GM19025 (cell line): Measurements from ENCODE around the gene PINK1.

Experiments used
- ATAC-seq: cut with Tn5 transposase; IDR thresholded peaks from one replicate; pipeline ENCODE4 v1.9.1; 2021; ENCODE audit warnings: mild to moderate bottlenecking, low read depth, moderate library complexity; ENCODE audit not compliant: unreplicated experiment

The PINK1 gene

DNA sequence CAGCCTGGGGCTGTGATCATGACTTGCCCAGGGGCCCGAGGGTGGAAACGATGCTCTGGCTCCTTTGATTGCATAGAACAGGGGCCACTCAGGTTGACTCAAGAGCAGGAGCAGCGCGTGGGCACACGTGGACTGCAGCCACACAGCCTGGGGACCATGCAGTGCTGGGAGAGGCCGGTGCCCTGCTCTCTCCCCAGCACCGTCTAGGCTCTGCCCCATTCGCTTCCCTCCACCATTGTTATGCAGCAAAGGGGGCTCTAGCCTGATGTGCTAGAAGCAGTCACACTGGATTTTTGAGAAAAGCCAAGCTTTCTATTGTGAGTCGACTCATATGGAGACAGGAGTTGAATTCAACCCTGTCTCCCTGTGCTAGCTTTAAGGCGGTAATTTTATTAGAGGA is 8.7 kb downstream of the PINK1 start:
- no peak for ATAC-seq

DNA sequence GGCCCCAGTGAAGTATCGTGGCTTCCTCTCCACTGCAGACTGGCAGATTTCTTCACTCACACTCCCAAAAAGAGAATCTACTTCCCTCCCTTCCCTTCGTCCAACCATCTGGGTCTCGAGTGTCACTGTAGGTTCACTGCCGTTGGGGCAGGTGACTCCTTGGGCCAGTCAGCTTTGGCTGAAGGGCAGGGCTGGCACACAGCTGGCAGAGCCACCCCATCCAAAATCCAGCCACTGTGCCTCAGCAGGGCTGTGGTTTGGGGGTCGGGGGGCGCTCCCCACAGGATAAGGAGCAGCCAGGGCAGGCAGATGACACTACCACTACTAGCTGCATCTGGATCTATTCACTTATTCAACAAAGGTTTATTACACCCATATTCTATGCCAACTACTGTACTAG is 9.8 kb downstream of the PINK1 start:
- no peak for ATAC-seq

DNA sequence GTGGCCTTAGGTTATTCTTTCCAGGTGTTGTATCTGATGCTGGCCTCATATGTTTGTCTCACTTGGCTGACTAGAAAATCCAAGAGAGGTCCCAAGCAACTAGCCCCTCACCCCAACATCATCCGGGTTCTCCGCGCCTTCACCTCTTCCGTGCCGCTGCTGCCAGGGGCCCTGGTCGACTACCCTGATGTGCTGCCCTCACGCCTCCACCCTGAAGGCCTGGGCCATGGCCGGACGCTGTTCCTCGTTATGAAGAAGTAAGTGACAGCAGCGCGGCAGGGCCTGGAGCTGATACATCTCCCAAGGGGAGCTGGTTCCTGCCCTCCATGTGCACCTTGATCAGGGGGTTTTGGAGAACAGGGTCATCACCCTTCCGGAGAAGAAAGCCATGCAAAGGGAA is 11.2 kb downstream of the PINK1 start:
- no peak for ATAC-seq

DNA sequence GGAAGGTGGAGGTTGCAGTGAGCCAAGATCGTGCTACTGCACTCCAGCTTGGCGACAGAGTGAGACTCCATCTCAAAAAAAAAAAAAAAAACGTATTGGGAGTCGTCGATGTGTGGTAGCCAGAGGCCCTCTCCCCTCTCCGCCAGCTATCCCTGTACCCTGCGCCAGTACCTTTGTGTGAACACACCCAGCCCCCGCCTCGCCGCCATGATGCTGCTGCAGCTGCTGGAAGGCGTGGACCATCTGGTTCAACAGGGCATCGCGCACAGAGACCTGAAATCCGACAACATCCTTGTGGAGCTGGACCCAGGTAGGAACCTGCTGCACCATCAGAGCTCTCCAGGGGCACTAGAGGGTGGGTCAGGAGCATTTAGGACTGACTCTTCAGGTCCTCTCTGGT is 12.2 kb downstream of the PINK1 start:
- ATAC-seq: no peak

DNA sequence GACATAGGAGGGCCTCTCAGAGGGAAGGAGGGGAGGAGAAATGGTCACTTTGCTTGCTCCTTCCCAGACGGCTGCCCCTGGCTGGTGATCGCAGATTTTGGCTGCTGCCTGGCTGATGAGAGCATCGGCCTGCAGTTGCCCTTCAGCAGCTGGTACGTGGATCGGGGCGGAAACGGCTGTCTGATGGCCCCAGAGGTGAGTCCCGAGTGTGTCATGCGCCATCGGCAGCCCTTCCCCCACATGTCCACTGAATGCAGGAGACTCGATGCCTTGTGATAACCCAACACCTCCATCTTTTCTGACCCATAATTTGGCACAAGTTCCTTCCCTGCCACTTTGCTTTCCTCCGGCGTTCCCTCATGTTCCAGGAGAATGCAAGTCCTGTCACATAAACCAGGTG is 15.2 kb downstream of the PINK1 start:
- ATAC-seq: no peak

DNA sequence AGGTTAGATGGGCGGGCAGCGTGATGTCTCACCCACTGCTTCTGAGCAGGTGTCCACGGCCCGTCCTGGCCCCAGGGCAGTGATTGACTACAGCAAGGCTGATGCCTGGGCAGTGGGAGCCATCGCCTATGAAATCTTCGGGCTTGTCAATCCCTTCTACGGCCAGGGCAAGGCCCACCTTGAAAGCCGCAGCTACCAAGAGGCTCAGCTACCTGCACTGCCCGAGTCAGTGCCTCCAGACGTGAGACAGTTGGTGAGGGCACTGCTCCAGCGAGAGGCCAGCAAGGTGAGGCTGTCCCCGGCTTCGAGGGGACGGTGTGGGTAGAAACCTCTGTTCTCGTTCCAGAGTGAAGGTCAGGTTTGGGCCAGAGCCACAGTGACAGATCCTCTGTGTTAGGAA is 15.7 kb downstream of the PINK1 start:
- ATAC-seq: no peak

DNA sequence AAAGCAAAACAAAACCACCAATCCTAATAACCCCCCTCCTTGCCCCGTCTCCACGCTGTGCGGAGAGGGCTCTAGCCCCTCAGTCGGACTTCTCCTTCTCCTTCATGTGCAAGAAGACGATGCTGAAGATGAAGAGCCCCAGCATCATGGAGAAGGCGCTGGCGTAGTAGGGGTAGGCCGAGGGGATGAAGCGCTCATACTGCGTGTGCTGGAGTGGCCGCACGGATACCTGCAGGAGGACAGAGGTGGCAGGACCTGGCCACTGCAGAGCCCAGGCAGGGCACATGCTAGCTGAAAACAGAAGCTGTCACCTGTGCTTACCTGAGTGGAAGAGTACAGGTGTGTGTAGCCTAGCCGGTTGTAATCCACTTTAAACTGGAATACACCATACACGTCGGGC is 19.0 kb downstream of the PINK1 start:
- no peak for ATAC-seq

DNA sequence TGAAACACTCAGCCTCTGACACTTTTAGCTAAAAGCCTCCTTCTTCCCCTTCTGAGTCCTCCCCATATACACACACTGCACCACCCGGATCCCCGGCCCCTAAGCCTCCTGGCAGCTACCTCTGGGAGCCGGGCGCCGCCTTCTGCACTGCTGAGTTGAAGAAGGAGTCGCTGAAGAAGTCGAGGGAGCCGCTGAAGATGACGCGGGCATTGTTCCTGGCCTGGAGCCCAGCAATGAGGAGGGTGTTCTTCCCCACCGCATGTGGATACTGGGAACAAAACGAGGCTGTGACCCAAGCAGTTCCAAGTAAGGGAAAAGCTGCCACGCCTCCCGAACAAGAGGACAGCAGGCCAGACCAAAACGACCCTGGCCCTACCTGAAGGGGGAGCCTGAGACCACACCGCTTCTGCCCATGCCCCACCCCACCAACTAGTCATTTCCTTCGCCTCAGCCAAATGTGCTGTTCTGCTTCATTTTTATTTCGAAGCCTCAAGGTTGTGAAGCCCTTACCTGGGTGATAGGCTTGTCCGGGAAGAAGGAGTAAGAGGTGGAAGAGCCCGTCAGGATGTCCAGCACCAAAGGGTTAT is 20.9 kb downstream of the PINK1 start:
- no peak for ATAC-seq

DNA sequence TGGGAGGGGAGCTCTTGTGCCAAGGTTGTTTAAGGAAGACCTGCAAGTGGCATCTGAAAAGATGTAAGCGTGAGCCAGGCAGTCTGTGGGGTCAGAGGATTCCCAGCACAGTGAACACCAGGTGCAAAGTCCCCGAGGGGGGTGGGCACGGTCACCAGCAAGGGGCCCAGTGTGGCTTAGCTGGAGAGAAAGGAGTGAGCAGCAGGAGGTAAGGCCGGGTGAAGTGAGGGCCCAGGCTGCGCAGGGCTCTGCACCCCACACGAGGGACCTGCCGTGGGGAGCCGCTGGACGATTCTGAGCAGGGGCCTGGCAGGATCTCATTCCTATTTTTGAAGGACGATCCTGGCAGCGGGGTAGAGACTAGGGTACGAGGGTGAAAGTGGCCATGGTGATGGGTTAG is 23.8 kb downstream of the PINK1 start:
- ATAC-seq: no peak

DNA sequence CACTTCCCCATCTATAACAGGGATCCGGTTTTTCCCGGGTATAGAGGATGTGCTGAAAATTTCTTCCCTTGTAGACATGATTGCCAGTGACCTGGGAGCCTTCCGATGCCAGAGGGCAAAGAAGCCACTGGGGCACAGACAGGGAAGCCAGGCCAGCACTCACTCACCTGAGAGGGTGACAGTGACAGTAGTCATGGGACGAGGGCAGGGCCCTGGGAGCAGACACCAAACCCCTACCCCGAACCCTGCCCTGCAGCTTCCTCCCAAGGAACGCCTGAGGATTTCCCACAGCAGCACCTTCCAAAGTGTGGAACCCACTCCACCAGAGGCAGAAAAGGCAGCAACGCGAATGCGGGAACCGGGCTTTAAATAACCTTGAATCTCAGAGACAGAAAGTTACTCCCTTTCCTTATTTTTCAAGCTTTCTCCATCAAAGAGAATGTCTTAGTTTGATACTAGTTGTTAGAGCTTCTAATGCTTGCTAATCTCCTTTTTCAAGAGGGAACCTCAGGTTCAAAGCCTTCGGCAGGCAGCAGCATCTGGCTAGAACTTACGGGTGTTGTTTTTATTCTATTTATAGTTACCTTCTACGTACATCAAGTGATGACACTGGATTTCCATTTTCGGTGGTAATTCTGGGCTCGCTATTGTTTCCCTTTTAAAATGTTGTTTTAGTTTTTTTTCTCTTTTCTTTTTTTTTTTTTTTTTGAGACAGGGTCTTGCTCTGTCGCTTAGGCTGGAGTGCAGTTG is 25.1 kb downstream of the PINK1 start:
- no peak for ATAC-seq

DNA sequence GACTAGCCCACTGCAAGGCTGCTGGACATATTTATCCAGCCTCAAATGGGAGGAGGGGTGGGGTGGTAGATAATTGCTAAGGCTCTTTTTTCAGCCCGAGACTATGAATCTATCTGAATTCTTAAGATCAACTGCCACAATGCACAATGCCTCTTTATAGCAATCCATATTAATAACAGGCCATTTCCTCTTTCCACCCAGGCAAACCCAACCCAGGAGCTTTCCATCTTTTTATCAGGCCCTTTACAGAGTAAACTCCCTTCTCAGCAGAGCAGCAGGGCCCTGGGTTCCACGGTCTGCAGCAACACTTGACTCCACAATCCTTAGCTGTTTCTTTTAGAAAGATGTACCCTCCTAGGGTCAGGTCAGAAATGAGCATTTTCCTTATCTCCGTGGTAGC is 27.1 kb downstream of the PINK1 start:
- no peak for ATAC-seq

DNA sequence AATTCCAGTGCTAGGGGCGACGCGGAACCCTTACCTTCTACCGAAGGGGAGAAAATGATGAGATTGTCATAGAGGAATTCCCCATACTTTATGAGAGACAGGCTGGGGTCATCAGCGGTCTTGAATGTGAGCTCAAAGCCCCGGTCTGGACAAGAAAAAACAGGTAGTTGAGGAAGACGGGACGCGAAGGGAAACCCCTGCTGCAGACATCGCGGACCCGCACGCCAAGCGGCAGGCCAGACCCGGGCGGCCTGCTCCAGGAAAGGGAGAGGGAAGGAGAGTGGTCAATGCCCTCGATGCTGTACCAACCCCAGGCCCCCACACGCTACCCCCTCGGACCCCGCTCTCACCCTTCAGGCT is 27.6 kb downstream of the PINK1 start:
- ATAC-seq: no peak

DNA sequence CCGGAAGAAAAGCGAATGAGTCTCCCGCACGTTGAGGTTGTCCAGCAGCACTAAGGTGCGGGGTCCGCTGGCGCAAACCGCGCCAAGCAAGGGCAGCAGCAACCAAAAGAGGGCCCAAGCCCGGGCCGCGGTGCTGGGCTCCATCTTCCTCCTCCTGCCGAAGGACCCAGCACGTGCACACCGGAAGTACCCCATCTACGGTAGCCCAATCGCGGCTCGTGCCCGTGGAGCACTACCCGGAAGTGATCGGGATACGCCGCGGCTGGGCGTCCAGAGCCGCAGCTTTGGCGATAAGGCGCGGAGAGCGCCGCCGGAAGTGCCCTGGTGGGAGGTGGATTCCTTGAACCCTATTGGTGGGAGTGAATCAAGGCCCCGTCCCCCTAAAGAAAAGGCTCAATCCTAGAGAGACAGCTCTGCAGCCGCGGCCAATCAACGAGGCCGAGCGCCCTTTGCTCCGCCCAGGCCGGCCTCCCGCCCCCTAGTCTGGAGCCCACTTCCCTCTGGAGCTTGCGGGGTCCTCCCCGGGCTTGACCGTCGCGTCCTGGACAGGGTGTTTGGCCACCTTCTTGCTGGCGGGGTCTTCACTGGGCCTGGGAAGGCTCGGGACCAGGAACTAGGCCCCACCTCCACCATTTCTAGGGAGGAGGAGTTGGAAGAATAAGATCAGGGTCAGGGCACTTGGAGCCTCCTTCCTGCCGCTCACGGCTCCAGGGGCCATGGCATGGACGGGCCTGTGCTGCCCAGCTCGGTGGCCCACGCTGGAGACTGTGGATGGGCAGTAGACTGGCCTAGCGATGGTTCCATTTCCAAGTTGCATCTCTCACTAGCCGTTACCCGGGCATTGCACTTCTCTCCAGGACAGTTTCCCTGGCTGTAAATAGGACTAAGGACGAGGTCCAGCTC is 28.2 kb downstream of the PINK1 start, which contains the start of gene DDOST:
TSS of gene DDOST (minus strand) at position 163 of the 903 bp plus-strand sequence. CDS start at position 144, 19 bp downstream.
- peak; percentile 95 for ATAC-seq

DNA sequence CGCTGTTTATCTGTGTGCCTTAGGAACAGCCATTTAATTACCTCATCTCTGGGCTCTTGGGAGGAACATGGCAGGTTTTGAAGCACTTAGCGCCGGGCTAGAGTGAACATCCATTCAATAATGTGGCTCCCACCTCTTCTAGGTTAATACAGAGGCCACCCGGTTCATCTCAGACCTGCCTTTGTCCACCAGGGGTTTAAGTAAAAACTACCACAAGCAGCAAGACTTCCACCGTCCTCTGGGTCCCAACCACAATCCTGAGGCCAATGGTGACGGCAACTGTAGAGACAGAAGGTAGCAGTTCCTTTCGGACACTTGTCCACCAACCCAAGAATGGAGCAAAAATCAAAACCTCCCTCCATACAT is 28.8 kb downstream of the PINK1 start:
- no peak for ATAC-seq

DNA sequence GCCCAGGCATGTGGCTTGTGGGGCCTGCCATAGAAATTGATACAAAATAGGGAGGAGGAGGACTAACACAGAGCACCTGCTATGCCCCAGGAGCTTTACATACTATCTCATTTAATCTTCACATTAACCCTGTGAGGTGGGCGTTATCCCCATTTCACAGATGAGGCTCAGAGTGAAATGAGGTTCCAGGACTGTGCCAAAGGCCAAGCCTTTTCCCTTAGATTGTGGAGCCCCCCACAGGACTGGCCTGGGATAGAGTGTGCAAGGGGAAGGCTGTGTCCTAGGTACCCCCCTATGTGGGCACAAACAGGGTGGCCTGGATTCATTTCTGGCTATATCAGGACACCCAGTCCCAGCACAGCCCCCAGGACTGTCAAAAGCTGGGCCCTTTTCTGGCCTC is 30.1 kb downstream of the PINK1 start:
- no peak for ATAC-seq

DNA sequence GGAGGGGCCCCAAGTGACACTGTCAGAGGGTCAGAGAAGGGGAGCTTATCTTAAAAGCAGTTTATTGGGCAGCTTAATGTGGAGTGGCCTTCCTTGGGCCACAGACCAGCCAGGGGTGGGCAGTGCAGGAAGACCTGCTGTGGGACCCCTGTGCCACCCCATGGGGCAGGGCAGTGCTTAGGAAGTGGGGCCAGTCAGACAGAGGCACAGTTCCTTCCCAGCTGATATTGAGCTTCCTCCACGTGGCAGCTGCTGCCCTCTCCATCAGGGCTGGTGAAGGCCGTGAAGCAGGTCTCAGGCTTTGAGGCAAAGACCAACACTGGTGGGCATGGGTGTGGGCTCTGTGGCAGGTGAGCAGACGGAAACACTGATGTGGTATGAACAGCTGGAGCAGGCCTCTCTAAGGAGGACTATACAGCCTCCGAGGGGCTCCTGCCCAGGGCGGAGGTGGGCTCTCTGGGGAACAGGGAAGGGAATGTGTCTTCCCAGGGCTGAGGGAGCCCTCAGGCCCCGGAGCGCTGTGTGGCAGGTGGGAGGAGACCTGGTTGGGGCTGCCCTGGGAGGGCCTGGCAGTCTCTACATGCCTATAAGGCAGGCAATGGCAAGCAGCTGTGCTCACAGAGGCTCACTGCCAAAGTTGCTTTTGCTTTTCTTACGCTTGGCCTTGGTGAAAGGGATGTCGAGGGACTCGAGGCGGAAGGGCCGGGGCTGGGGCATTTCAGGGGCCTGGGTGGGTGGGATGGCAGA is 30.9 kb downstream of the PINK1 start:
- no peak for ATAC-seq

DNA sequence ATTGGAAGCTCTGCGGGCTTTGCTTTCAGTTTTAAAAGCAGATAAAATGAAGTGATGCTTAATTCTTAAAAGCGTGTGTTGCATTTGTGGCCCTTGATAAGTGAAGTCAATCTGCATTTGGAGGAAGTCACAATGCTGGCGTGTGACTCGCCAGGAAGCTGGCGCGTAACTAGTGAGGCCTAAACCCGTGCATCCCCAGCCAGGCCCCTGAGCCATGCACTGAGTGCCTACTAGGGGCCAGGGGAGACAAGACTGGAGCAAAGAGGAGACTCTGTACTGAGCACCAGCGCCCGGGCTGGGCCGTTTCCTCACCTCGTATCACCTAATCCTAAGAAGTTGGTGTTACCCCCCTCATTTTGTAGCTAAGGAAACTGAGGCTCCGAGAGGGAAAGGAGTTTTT is 32.5 kb downstream of the PINK1 start:
- no peak for ATAC-seq

DNA sequence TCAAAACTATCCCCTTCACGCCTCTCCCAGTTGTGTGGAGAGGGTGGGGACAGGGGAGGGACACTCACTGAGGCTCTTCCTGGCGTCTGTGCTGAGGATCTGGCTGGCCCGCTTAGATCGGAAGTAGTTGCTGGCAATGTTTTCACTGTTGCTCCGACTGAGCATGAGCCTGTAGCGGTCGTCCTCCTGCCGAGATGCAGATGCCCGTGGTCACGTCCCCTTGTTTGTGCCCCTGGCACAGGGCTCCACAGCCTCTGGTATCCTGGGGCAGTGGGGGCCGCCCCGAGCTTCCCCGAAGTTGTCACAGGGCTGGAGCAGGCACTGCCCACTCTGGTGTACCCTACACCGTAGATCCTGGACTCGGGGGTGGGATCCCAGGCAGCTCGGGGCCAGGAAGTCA is 32.9 kb downstream of the PINK1 start:
- no peak for ATAC-seq

DNA sequence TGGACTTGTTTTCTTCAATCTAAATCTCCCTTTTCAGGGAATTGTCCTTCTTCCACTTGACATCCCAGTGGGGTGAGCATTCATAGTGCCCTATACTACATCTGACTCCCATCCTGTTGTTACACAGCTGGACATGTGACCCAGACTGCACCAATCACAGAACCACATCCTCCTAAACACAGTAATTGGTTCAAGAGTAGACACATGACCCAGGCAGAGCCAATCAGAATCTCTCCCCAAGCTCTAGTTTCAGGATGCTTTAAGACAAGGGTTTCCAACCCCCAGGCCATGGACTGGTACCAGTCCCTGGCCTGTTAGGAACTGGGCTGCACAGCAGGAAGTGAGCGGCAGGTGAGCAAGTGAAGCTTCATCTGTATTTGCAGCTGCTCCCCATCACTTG is 33.5 kb downstream of the PINK1 start:
- ATAC-seq: no peak

DNA sequence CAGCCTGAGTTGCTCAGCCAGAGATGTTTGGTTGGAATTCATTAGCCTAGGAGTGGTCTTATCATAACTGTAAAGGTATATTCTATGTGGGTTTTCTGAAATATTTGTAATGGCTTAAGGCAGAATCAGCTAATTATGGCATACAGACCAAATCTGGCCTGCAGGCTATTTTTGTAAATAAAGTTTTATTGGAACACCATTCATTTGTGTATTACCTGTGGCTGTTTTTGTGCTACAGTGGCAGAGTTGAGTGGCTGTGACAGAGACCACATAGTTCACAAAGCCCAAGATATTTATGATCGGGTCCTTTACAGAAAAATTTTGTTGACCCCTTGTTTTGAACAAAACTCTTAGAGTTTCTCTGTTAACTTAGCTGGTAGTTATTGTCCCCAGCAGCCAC is 35.3 kb downstream of the PINK1 start:
- ATAC-seq: no peak

DNA sequence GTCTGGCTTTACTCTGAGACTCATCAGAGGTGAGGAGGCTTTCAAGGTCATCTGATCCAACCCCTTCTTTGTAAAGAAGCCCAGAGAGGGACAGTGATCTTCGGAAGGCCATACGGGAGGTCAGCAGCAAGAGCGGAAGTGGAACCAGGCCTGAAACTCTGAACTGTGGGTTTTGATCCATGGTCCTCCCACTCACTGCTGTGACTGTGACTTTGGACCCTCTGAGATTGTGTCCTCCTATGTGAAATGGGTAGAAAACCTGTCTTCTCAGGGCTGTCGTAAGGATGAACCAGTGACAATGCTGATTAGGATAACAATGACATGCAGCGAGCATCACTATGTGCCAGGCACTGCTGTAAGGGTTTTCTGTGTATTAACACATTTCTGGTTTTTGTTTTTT is 37.7 kb downstream of the PINK1 start:
- ATAC-seq: no peak
